ENCODE results near the gene NCBP3. TPM values are rescaled to one million over a fixed set of nuclear protein-coding genes. Genes with fewer than 3 reads are reported as not detected.

NCBP3 gene
- total and polyA plus RNA-seq, 2 donors (not counting 3 experiments of a cell fraction or from before 2014, with no cell fraction given) = 18.2 to 51.1 TPM

GRCh38 chr17:3802461-3803307 is 43.4 kb downstream of the NCBP3 start:
- Histone ChIP-seq H3K4me3 (replicated peaks in 1 of 3; ENCODE audit: insufficient read depth in 1 of 3, low read depth in 1 of 3, low read length in 3 of 3) (no peak overlapping the region), H3K4me1 (ENCODE audit: control insufficient read depth, extremely low read depth, insufficient read depth, low read length) (no peaks in the 10 kb centered on the region), H2AFZ (ENCODE audit: low read depth, low read length) (no peak overlapping the region), H3K9ac (replicated peaks; ENCODE audit: extremely low read depth, insufficient read depth, low read length) (no peak overlapping the region), H3K9me3 (replicated peaks; ENCODE audit: control insufficient read depth, insufficient read depth, low read length) (no peaks in the 10 kb centered on the region), H3K27ac (ENCODE audit: insufficient read depth, low read depth, low read length) (no peak overlapping the region), H3K36me3 (ENCODE audit: control insufficient read depth in 2 of 2, extremely low read depth in 1 of 2, insufficient read depth in 2 of 2, low read length in 2 of 2) (peaks cover 0 to 2% of the 10 kb centered on the region in 2 experiments), H3K79me2 (ENCODE audit: control insufficient read depth, insufficient read depth, low read length) (no peaks in the 10 kb centered on the region), H4K20me1 (replicated peaks; ENCODE audit: control insufficient read depth, extremely low read depth, insufficient read depth, low read length) (no peaks in the 10 kb centered on the region), H3K27me3 (ENCODE audit: control insufficient read depth in 2 of 2, insufficient read depth in 2 of 2, low read length in 2 of 2) (no peaks in the 10 kb centered on the region), H3K4me2 (ENCODE audit: insufficient read depth, low read length) (no peak overlapping the region), H3K9me1 (replicated peaks; ENCODE audit: control insufficient read depth, extremely low read depth, insufficient read depth, low read length) (no peaks in the 10 kb centered on the region)
- TF ChIP-seq JUN (IDR thresholded peaks at IDR 0.05; ENCODE audit: borderline replicate concordance, insufficient read depth, insufficient read length, low read depth) = no peak
- TF ChIP-seq MAX (IDR thresholded peaks at IDR 0.05; ENCODE audit: insufficient read depth, insufficient read length) = no peak
- TF ChIP-seq GATA2 (IDR thresholded peaks at IDR 0.05; ENCODE audit: insufficient read depth, insufficient read length, low read depth, low read length) = no peak
- no peak for TF ChIP-seq POLR2AphosphoS5 (IDR thresholded peaks at IDR 0.05; ENCODE audit: insufficient read depth, low read depth, low read length)
- no peak for TF ChIP-seq CTCF (IDR thresholded peaks at IDR 0.05; ENCODE audit: extremely low read depth in 1 of 2, insufficient read depth in 1 of 2, low read depth in 1 of 2, low read length in 2 of 2)
- TF ChIP-seq FOS (IDR thresholded peaks at IDR 0.05; ENCODE audit: borderline replicate concordance, insufficient read depth, low read length) = no peak
- TF ChIP-seq MYC (IDR thresholded peaks at IDR 0.05; ENCODE audit: low read depth, low read length) = no peak
- FAIRE-seq (no peak), DNase-seq (ENCODE audit: low read depth, low spot score) (no peak)
- no TSS peak for BruUV-seq (replicated peaks)
- intact Hi-C loops (cut with micrococcal nuclease) = no loop called here
- dilution Hi-C loops (cut with MboI; ENCODE audit: extremely low pct_ligation_motif_present, low sequenced_read_pairs) = no loop called here
- POLR2A ChIA-PET = no interaction called here
- CTCF ChIA-PET = no interaction called here

Data from endothelial cell of umbilical vein (primary cell).